GM19463 (cell line): ENCODE results near the gene HK3.

Experiments used
- ATAC-seq: cut with Tn5 transposase; IDR thresholded peaks from one replicate; pipeline ENCODE4 v1.9.1; 2021; ENCODE audit warnings: mild to moderate bottlenecking, moderate library complexity; ENCODE audit not compliant: unreplicated experiment

Gene HK3

DNA sequence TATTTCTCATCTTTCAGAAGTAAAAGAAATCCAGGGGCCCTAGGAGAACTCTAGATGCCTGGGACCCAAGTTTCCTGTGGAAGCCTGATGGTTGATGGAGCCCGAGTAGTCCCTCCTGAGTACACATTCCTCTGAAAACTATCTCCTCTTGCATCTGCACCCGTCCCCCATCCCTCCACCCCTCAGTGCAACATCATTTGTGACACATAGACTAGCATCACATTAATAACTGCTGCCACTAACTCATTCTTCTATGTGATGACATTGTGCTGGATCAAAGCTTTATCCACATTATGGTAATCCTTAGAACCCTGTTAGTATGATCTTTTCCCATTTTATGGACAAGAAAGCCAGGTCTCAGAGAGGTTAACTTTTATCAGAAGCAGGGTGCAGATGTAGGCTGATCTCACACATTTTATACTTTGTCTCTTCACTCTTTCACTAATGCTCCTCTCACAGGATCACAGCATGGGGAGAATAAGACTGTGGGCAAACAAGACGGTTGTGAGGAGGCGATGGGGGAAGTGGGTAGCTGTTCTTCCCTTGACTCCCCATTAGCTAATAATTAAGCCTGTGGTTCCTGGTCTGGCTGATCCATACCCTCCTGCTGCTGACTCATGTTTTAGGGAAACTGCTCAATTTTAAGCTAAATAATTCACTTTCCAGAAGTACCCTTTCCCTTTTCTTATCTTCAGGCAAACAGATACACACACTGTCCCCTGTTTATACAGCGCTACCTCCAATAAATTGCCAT, 3.9 kb upstream of the HK3 start:
- ATAC-seq: no peak

DNA sequence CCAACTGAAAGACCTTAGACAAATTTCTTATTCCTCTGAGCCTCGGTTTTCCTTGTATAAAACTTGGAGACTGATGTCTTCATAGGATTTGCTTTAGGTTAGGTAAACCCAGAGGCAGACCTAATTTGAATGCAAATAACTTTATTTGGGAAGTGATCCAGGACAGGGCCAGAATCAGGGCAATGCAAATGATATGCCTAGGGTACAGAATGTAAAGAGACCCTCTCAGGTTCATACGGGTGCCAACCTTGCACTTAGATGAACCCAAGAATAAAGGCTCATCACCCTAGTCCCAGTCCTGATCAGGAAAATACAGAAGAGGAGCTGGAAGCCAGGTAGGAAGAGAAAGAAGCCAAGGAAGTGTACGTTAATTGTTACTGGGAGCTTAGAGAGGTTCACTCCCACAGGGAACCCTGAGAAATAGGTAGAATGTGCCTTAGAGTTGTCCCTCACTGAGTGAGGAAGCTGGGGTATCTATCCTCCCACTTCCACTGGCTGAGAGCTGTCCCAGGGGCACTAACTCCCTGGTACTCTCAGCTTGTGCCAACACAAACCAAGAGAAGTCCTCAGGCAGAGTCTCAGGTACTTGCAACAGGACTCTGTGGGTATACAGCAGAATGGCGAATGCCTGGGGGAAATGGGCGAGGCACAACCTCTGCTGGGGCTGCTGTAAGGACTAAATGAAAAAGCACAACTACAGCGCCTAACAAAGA, 3.1 kb upstream of the HK3 start:
- ATAC-seq: no peak

DNA sequence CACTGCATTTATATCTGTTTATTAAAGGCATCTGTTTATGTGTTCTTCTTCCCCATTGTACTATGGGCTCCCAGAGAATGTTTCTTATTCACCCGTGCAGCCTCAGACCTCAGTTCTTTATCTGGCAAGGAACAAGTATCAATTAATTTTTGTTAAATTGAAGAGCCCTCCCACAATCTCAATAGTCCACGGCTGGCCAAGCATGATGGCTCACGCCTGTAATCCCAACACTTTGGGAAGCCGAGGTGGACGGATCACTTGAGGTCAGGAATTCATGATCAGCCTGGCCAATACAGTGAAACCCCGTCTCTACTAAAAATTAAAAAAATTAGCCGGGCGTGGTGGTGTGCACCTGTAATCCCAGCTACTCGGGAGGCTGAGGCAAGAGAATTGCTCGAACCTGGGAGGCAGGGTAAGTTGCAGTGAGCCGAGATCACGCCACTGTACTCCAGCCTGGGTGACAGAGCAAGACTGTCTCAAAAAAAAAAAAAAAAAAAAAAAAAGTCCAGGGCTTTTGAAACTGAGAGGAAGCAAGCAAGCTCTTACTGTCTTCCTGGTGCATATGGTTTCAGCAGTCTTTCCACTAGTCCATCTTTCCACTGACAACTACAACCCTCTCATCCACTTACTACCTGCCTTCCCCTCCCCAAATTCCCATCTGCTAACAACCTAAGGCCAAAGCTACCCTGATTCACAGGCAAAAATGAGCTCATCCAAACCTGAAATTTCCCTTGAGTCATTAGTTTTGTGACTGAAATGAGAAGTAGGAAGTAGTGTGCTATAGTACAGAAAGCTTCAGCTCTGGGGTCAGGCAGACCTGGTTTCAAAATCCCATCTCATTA, 2.3 kb upstream of the HK3 start:
- peak; percentile 55 for ATAC-seq

DNA sequence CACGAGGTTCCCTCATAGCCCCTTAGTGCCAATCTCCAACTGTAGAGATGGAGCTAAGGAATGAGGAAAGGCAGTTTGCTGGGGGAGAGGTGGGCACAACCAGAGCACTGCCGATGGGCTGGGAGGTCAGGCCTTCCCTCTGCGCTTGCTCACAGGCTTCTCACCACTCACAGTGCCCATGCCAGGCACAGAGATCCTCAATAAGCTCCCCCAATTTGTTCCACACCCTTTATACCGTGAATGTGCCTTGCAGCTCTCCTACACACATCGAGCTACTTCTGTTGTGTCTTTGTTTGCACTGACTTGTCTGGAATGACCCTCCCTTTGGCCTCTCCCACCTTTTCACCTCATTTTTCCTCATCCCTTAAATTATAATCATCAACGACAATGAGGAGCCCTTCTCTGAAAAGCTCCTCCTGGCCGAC, 1.6 kb upstream of the HK3 start:
- no peak for ATAC-seq

DNA sequence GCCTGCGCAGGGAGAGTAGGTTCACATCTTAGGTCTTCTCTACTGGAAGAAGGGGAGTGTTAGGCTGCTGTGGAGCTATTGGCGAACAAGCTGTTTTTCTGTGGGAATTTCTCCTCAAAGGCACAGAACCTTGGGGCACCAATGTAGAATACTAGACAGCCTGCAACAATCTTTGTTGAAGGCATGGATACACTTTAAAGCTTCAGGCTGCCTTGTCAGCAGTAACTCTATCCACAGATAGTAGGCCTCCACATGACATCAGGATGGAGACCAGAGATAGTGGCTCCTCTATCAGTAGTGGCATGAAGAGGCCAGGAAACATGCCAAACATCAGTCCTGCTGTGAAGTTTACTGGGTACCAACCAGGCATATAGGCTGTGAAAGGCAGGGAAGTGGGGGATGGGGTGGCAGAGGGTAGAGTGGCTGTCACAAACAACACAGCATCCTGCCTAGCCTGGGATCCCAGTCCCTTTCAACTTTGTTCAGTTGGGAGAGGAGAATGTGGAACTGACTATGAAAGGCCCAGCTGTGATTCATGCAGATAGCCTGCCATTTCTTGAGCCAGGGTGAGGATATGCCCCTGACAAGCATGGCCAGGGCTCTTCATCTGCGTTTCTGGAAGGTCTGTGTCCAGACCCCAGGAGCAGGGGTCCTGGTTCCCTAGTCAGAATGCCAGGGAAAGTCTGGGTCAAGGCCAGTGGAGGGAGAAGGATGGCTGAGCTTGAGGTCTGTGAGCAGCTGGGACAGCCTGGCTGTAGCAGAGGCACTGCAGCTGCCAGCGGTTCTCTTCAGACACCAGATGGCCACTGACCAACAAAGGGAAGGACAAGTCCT, 1.0 kb upstream of the HK3 start:
- no peak for ATAC-seq

DNA sequence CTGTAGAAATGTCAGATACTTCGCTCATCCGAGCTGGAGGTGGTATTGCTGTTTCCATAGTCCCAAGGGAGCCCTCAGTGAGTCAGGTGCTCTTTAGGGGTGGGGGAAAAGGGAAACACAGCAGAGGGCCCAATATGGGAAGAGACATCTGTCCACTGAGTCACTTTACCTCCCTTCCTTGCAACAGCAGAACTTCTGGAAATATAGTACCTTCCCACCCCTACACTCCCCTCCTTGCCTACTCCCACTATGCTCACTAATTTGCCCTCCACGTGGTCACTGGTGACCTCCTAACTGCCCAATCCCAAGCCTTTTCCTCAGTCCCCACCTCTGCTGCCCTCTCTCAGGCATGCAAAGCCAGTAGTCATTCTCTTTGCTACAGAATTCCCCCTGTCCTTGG, 1.9 kb downstream of the HK3 start:
- ATAC-seq: no peak

- ATAC-seq: no peak
Observed at GRCh38 chr5:176895831-176896230, 3.3 kb downstream of the HK3 start.

DNA sequence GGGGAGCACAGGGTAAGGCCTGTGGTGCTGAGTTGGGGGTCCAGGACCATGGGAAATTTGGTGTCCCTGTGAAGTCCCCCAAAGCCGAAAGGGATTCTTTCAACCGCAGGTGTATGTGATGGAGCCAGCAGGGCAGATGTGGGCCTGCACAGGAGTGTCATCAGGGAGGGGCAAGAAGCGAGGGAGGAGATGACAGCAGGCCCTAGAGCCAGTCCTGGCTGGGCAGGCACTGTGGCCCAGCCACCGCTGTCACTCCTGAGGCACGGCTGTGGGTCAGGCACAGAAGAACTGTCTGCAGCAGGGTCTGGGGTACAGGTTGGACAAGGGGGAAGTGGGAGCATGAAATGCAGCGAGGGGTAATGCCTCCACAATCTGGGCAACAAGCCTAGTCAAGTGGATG, 4.8 kb downstream of the HK3 start:
- ATAC-seq: no peak

DNA sequence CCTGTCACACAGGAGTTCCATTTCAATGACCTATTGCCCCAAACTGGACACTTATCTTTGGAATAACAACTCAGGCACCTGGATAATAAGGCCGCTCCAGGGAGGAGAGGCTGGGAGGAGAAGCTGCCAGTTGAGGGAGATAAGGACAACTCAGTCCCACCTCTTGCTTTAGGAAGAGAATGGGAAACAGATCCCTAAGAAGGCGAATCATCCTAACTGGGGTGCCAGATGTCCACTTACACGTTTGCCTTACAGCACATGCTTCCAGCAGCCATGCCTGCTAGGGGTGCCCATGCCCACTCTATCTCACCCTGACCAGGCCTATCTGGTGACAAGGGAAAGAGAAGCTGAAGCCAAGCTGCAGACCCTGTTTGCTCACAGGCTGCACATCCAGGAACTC, 6.5 kb downstream of the HK3 start:
- ATAC-seq: no peak

- no peak for ATAC-seq
Observed at GRCh38 chr5:176891331-176891958, 7.7 kb downstream of the HK3 start.

- no peak for ATAC-seq
Observed at GRCh38 chr5:176890455-176891330, 8.5 kb downstream of the HK3 start.

- no peak for ATAC-seq
Observed at GRCh38 chr5:176889321-176890280, 9.5 kb downstream of the HK3 start.

- ATAC-seq: no peak
Observed at GRCh38 chr5:176888865-176889165, 10.3 kb downstream of the HK3 start.

DNA sequence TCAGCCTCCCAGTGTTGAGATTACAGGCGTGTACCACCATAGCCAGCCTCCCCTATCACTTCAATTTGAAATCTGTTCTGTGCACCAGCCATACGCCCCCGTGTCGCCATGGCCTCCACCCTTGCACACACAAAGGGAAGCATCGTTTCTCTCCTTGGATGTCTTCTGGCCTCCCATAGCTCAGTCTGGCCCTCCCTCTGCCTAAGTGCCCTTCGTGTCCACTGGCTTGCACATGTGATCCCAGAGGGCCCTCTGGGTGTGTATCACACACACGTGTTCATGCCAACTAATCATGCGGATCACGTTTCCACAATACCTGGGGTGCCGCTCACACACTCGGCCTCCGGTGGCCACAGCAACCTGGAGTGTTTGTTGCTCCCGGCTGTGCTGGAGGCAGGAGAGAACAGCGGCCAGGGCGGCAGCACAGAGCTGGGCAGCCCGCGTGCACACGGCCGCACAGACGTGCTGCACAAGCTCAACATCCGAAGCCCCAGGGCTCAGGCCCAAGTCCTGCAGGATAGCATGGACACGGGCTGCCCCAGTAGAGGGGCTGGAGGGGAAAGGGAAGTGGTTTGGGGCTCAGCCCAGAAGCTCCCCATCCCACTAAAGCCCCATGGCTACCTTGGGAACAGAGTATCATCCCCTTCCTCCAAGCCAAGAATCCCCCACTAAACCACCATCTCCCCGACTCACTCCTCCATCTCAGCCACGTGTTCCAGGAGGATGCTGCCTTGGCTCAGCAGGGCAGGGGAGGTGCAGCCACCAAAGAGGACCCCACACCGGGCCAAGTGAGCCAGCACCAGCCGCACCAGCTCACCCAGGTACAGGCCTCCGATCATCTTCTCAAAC, 10.9 kb downstream of the HK3 start:
- no peak for ATAC-seq

DNA sequence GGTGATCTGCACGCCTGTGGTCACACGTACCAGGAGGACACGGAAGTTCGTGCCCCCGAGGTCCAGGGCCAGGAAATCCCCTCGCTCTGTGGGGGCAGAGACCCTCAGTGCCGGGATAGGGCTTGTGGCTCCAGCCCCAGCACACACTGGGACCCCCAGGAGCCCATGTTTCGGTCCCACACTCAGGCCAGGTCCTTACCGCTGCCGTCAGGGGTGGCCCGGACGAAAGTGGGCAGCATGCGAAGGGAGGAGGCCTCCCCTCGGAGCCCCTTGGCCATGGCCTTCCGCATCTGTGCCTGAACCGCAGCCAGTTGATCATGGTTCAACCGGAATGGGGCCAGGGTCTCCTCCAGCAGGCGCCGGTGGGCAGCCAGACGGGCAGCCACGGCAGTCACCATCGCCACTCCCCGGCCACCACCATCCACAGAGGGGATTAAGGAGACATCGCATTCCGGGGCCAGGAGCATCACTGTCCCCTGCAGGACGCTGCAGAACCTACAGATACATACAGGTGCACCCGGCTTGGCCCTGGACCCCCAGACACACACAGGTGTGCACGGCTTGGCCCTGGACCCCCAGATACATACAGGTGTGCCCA, 11.8 kb downstream of the HK3 start:
- no peak for ATAC-seq

DNA sequence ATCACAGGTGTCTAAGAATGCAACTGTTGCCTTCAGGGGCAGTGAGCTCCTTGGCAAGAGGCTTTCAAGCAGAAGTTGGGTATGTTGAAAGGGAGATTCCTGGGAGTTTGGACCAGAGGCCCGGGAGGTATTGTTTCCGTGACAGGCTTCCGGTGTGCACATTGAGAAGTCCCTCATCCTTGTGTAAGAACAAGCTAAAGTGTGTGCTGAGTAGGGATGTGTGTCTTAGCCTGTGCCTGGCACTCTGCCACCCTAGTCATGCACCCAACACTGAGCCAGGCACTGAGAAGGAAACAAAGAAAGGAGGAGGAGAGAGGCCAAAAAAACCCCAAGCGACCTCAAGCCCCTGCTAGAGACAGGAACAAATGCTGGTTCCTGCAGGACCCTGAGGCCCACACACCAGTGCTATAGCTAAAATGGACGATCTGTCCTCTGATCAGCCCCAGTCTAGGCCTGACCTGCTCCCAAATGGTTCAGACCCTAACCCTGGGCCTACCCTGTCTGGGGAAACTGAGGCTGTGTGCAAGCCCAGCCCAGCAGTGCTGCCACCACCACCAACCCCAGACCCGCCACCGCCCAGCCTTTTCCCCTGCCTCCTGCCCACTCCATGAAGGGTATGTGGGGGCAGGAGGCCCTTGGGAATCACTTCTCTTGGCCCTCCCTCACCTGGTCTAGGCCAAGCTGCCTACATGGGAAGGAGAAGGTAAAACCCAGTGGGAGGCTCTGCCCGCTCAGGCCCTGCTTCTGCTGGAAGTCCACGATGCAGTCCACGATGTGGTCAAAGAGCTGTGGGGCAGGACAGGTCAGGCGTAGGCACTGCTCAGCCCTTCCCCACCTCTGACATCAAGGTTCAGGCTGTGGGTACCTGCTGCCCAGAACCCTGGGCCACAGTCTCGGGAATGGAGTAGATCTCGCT, 12.6 kb downstream of the HK3 start:
- no peak for ATAC-seq
